ENCODE data around the gene WDR45B.
"Not testable (repeated sequence)": the region's sequence is repeated elsewhere in the genome, so short reads cannot be mapped to it uniquely, and the experiment has no call there.

The WDR45B gene

GRCh38 chr17:82598256-82599119 is 49.8 kb downstream of the WDR45B start:
- FAIRE-seq = no peak

GRCh38 chr17:82596837-82597672 is 51.2 kb downstream of the WDR45B start:
- no peak for FAIRE-seq

- FAIRE-seq = no peak
Measured at GRCh38 chr17:82596296-82596695, 51.9 kb downstream of the WDR45B start.

DNA sequence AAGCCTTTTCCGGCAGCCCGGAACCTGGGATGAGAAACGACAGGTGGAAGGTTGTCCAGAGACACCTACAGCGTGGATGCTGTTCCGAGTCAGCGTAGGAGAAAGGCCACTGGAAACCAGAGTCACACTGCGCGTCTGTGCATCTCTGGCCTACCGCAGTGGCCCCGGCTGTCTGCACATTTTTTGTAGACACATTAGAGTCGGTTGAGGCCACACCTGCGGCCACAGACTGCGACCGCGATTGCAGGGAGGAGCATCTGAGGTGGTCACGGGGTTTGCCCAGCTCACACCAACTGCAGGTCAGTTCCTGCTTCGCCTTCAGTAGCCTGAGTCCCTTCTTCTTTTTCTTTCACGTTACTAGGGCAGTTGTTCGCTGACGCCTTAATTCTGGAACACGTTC is 52.4 kb downstream of the WDR45B start:
- no peak for FAIRE-seq

GRCh38 chr17:82594571-82594970 is 53.7 kb downstream of the WDR45B start:
- no peak for FAIRE-seq

- FAIRE-seq = no peak
Measured at GRCh38 chr17:82593590-82594087, 54.6 kb downstream of the WDR45B start.

GRCh38 chr17:82592767-82593589 is 55.3 kb downstream of the WDR45B start:
- no peak for FAIRE-seq

DNA sequence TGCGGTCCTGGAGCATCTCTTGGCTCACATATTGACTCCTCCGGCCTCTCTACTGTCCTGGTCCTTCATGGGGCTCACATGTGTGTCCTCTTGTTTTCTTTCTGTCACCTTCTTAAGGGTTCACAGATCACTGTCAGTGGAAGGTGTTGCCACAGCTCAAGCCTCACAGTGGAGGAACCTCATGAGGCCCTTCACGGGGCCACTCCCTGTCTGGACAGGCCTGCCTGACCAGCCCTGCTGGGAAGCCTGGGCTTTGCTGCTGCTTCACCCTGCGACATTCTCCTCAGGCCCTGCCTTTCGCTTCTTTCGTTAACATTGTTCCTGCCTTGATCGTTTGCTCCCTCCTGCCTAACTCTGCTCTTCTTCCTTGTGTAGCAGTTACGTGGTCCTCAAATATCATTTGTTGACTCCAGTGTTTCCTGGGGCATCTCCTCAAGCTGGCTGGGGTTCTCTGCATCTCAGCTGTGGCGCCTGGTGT is 55.9 kb downstream of the WDR45B start:
- FAIRE-seq = no peak

DNA sequence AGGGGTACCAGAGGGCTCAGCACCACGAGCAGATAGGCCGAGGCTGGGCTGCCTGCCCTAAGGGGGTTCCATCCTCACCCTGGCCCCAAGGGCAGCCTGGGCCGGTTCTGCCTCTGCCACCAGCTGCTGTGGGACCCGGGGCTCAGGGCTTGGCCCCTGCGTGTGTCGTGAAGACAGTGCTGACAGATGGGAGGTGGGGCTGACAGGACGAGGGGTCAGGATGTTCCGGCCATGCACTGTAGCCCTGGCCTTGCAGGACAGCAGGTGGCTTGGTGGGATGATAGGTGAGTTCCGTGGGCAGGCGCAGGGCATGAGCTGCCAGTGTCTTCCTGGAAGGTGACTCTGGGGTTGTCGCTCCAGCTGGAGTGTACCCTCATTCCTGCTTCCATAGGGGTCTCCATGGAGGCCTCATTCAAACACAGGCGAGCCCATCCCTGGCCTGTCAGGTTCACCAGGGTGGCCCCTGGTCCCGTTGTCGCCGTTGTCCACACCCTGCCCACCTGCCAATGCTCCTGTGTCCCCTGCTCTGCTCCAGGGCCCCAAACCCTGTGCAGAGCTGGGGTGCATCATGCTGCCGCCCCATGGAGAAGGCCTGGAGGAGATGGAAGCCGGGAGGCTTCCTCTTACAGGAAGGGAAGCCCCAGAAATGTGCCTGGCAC is 57.2 kb downstream of the WDR45B start:
- no peak for FAIRE-seq

DNA sequence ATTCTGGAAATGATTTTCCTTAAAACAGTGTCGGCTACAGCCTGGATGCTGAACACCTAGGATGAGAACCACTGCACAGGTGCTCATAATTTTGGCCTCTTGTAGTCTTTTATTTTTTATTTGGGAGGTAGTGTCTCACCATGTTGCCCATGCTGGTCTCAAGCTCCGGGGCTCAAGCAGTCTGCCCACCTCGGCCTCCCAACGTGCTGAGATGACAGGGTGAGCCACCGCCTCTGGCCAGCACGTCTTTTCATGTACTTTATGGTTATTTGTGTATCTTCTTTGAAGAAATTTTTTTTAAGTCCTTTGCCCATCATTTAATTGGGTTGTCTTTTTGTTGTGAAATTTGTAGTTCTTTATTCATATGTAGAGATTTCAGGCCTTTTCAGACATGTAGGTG is 58.0 kb downstream of the WDR45B start:
- FAIRE-seq = no peak

- FAIRE-seq = no peak
Measured at GRCh38 chr17:82589851-82590180, 58.4 kb downstream of the WDR45B start.

DNA sequence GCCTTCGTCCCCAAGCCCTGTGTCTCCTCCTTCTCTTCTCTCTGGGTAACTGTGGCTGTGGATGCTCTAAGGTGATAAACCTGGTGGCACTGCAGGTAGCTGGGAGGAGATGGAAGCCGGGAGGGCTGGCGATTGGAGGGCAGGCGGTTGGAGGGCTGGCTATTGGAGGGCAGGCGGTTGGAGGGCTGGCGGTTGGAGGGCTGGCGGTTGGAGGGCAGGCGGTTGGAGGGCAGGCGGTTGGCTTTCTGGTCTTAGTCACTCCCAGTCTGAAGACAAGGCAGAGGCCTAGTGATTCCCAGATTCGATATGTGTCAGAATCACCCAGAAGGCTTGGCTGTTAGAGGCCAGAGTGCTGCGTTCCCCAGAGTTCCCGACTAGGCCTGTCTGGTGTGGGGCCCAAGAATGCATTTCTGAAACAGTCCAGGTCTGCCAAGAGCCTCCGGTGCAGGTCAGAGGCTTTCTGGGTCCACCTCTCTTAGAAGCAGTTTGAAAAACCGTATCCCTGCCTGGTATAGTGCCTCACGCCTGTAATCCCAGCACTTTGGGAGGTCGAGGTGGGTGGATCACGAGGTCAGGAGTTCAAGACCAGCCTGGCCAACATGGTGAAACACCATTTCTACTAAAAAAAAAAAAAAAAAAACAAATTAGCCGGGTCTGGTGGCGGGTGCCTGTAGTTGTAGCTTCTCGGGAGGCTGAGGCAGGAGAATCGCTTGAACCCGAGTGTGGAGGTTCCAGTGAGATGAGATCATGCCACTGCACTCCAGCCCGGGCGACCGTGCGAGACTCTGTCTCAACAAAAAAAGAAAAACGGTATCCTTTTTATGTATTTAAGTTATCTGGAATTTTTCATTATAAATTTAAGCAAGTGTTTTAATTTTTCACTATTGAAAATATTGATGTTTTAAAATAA is 59.7 kb downstream of the WDR45B start:
- FAIRE-seq = no peak

DNA sequence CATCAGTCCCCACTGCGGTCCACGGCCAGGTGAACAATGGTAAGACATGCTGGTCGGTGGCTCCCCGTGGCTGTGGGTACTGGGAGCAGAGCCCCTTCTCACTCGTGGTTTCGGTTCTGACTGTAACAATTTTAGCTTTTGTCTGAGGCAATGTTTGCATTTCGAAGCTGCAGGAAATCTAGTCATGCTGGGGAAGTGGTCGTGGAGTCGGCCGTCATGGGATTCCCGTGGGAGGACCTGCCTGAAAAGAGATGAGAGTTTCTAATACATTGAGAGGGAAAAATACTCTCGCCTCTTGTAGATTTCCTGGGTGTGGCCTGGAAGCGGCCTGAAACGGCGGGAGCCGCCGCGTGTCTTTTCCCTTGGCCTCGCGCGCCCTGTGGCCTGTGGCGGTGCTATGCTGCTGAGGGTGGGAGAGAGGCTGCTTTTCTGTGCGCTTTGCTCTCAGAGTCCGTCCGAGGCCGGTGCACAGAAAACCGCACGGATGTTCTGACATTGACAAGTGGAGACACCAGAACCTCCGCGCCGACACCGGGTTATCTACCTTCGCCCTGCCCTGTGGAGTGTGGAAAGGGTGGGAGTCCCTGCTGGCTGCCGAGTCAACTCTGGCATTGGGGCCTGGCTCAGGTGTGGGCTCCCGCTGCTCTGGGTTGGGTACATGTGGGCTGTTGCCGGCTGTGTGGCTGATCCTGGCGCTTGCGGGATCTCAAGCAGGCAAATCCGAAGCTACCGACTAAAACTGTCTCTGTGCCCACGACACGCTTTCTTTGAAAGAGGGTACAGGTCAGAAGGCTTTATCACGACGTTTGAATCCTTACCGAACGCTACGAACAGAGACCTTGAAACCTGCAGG is 60.8 kb downstream of the WDR45B start:
- FAIRE-seq = no peak

DNA sequence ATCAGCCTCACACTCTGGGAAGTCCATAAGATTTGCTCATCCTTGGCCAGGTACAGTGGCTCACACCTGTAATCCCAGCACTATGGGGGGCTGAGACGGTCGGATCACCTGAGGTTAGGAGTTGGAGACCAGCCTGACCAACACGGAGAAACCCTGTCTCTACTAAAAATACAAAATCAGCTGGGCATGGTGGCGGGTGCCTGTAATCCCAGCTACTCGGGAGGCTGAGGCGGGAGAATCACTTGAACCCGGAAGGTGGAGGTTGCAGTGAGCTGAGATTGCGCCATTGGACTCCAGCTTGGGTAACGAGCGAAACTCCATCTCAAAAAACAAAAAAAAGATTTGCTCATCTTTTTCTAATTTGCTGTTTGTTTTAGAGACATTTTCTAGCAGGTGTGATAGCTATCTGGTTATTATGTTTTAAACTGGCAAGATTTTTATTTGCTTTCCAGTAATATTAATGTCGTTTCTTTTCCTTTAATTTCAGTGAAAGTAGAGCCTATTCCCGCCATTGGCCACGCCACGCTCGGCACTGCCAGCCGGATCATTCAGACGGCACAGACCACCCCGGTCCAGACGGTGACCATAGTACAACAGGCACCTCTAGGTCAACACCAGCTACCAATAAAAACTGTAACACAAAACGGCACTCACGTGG is 61.5 kb downstream of the WDR45B start:
- FAIRE-seq = no peak

- not testable (repeated sequence) for FAIRE-seq
Measured at GRCh38 chr17:82585935-82586575, 62.2 kb downstream of the WDR45B start.

DNA sequence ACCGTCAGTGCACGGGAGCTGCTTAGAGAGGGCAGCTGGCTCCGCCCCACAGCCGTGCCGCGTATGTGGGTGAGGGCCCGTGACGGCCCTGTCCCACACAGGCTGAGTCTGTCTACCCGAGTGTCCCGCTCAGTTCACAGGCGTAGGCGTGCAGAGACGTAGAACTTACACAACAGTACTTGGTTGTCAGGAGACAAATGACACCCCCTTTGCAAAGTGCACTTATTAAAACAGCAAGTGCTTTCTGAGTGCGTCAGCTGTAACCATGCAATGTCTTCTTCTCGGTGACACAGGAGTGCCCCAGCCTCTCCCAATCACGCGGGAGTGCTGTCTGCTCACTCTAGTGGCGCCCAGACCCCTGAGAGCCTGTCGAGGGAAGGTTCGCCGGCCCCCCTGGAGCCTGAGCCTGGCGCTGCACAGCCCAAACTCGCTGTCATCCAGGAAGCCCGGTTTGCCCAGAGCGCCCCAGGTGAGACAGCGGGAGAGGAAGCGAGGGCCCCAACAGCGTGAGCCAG is 64.5 kb downstream of the WDR45B start:
- no peak for FAIRE-seq

DNA sequence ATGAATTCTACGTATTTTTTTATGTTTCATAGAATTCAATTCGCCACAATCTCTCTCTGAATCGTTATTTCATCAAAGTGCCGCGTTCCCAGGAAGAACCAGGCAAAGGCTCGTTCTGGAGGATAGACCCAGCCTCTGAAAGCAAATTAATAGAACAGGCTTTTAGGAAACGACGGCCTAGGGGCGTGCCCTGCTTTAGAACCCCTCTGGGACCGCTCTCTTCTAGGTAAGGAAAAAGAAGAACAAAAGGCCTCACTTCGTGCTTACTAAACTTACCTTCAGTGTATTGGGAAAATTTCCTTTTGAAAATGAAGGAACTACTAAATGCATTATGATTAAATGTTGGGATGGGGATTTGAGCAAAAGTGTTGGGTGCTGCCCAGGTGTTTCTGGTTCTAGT is 65.5 kb downstream of the WDR45B start:
- FAIRE-seq = no peak

DNA sequence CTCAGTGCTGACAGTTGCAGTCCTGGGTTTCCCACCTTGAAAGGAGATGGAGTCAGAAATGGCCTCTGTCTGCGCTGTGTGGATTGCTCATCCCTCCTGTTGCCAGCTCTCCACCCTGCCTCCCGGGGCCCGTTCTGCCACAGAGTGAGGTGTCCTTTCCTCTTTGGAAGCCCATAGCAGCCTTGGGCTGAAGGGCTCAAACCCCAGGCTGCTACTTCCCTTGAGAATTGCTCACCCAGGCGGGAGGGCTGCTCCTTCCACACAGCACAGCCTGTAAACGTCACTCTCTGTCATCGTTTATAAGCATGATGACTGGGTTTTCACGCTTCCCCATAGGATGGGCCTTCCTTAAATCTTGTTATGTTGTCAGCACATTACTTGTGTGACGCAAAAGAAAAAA is 66.0 kb downstream of the WDR45B start:
- FAIRE-seq = no peak

GRCh38 chr17:82579969-82580368 is 68.3 kb downstream of the WDR45B start:
- FAIRE-seq = not testable (repeated sequence)

Measured in endometrium (tissue), 2 donors.